Measurements from ENCODE around the gene FABP6. TPM values are rescaled to one million over a fixed set of nuclear protein-coding genes. Genes with fewer than 3 reads are reported as not detected.

FABP6 gene
- total RNA-seq, 1 donor from 2014 or later, result not detected

GRCh38 chr5:160198146-160198545 lies 31.2 kb upstream of the FABP6 start:
- Mint-ChIP-seq H3K27ac (no peak overlapping the region), H3K4me1 (ENCODE audit: low read depth) (peaks cover 3% of the 10 kb centered on the region), H3K27me3 (ENCODE audit: low read depth) (peaks cover 8% of the 10 kb centered on the region)

GRCh38 chr5:160198841-160199409 lies 30.4 kb upstream of the FABP6 start:
- H3K27ac Mint-ChIP-seq, result no peak overlapping the region

More at GRCh38 chr5:160198146-160198545, 31.2 kb upstream of the FABP6 start:
- DNase-seq (ENCODE audit: low spot score), result no peak
- Mint-ChIP-seq H3K9me3 (no peaks in the 10 kb centered on the region), H3K4me3 (ENCODE audit: low read depth) (no peak overlapping the region), H3K36me3 (ENCODE audit: low read depth) (no peaks in the 10 kb centered on the region)
- intact Hi-C loops (cut with micrococcal nuclease), result loop anchor here (2.0 kb wide), 1 partner anchor 177 kb away; no protein-coding TSS in a partner anchor

GRCh38 chr5:160199410-160199911 lies 29.8 kb upstream of the FABP6 start:
- Mint-ChIP-seq H3K36me3 (ENCODE audit: low read depth) (no peaks in the 10 kb centered on the region), H3K9me3 (no peaks in the 10 kb centered on the region), H3K27ac (no peak overlapping the region), H3K4me1 (ENCODE audit: low read depth) (peaks cover 3% of the 10 kb centered on the region), H3K4me3 (ENCODE audit: low read depth) (peak overlapping the region; percentile 66), H3K27me3 (ENCODE audit: low read depth) (peaks cover 8% of the 10 kb centered on the region)
- intact Hi-C loops (cut with micrococcal nuclease), result loop anchor here (1.0 to 2.0 kb wide), 3 partner anchors 146 to 192 kb away; no protein-coding TSS in a partner anchor
- DNase-seq (ENCODE audit: low spot score), result peak; percentile 59

More at GRCh38 chr5:160198841-160199409, 30.4 kb upstream of the FABP6 start:
- intact Hi-C loops (cut with micrococcal nuclease), result loop anchor here (1.0 to 2.0 kb wide), 3 partner anchors 146 to 192 kb away; no protein-coding TSS in a partner anchor
- Mint-ChIP-seq H3K9me3 (no peaks in the 10 kb centered on the region), H3K4me3 (ENCODE audit: low read depth) (no peak overlapping the region), H3K27me3 (ENCODE audit: low read depth) (peaks cover 8% of the 10 kb centered on the region), H3K4me1 (ENCODE audit: low read depth) (peaks cover 3% of the 10 kb centered on the region), H3K36me3 (ENCODE audit: low read depth) (no peaks in the 10 kb centered on the region)
- no peak for DNase-seq (ENCODE audit: low spot score)

- H3K4me3 Mint-ChIP-seq (ENCODE audit: low read depth), result no peak overlapping the region
- no peaks in the 10 kb centered on the region for H3K36me3 Mint-ChIP-seq (ENCODE audit: low read depth)
- no peak for DNase-seq (ENCODE audit: low spot score)
- intact Hi-C loops (cut with micrococcal nuclease), result no loop called here
- no peaks in the 10 kb centered on the region for H3K9me3 Mint-ChIP-seq
- no peak overlapping the region for H3K27ac Mint-ChIP-seq
- H3K27me3 Mint-ChIP-seq (ENCODE audit: low read depth), result no peaks in the 10 kb centered on the region
- peaks cover 2% of the 10 kb centered on the region for H3K4me1 Mint-ChIP-seq (ENCODE audit: low read depth)
Measured at GRCh38 chr5:160207061-160207460, 22.2 kb upstream of the FABP6 start.

GRCh38 chr5:160209917-160210316 lies 19.4 kb upstream of the FABP6 start:
- Mint-ChIP-seq H3K27ac (no peak overlapping the region), H3K36me3 (ENCODE audit: low read depth) (no peaks in the 10 kb centered on the region), H3K27me3 (ENCODE audit: low read depth) (no peaks in the 10 kb centered on the region), H3K9me3 (no peaks in the 10 kb centered on the region), H3K4me3 (ENCODE audit: low read depth) (no peak overlapping the region), H3K4me1 (ENCODE audit: low read depth) (peaks cover 2% of the 10 kb centered on the region)
- intact Hi-C loops (cut with micrococcal nuclease), result no loop called here
- DNase-seq (ENCODE audit: low spot score), result no peak

GRCh38 chr5:160210606-160211005 lies 18.7 kb upstream of the FABP6 start:
- Mint-ChIP-seq H3K4me3 (ENCODE audit: low read depth) (no peak overlapping the region), H3K4me1 (ENCODE audit: low read depth) (no peaks in the 10 kb centered on the region), H3K9me3 (no peaks in the 10 kb centered on the region), H3K27ac (no peak overlapping the region), H3K27me3 (ENCODE audit: low read depth) (no peaks in the 10 kb centered on the region), H3K36me3 (ENCODE audit: low read depth) (no peaks in the 10 kb centered on the region)
- intact Hi-C loops (cut with micrococcal nuclease), result no loop called here
- DNase-seq (ENCODE audit: low spot score), result no peak

- H3K27ac Mint-ChIP-seq, result no peak overlapping the region
- H3K36me3 Mint-ChIP-seq (ENCODE audit: low read depth), result no peaks in the 10 kb centered on the region
- no peaks in the 10 kb centered on the region for H3K9me3 Mint-ChIP-seq
- no peaks in the 10 kb centered on the region for H3K4me1 Mint-ChIP-seq (ENCODE audit: low read depth)
- no peaks in the 10 kb centered on the region for H3K27me3 Mint-ChIP-seq (ENCODE audit: low read depth)
- intact Hi-C loops (cut with micrococcal nuclease), result no loop called here
- H3K4me3 Mint-ChIP-seq (ENCODE audit: low read depth), result no peak overlapping the region
- no peak for DNase-seq (ENCODE audit: low spot score)
Measured at GRCh38 chr5:160211352-160211751, 18.0 kb upstream of the FABP6 start.

- Mint-ChIP-seq H3K4me1 (ENCODE audit: low read depth) (no peaks in the 10 kb centered on the region), H3K27ac (no peak overlapping the region)
- intact Hi-C loops (cut with micrococcal nuclease), result no loop called here
Measured at GRCh38 chr5:160213537-160213936, 15.8 kb upstream of the FABP6 start.

GRCh38 chr5:160219356-160219755 lies 9.9 kb upstream of the FABP6 start:
- H3K27me3 Mint-ChIP-seq (ENCODE audit: low read depth), result no peaks in the 10 kb centered on the region
- no peaks in the 10 kb centered on the region for H3K4me1 Mint-ChIP-seq (ENCODE audit: low read depth)
- intact Hi-C loops (cut with micrococcal nuclease), result no loop called here
- no peak overlapping the region for H3K27ac Mint-ChIP-seq
- no peak overlapping the region for H3K4me3 Mint-ChIP-seq (ENCODE audit: low read depth)
- no peaks in the 10 kb centered on the region for H3K9me3 Mint-ChIP-seq
- no peaks in the 10 kb centered on the region for H3K36me3 Mint-ChIP-seq (ENCODE audit: low read depth)
- no peak for DNase-seq (ENCODE audit: low spot score)

More at GRCh38 chr5:160213537-160213936, 15.8 kb upstream of the FABP6 start:
- no peak overlapping the region for H3K4me3 Mint-ChIP-seq (ENCODE audit: low read depth)
- no peaks in the 10 kb centered on the region for H3K36me3 Mint-ChIP-seq (ENCODE audit: low read depth)
- no peaks in the 10 kb centered on the region for H3K27me3 Mint-ChIP-seq (ENCODE audit: low read depth)
- no peaks in the 10 kb centered on the region for H3K9me3 Mint-ChIP-seq
- DNase-seq (ENCODE audit: low spot score), result no peak

GRCh38 chr5:160221082-160221481 lies 8.2 kb upstream of the FABP6 start:
- H3K4me3 Mint-ChIP-seq (ENCODE audit: low read depth), result no peak overlapping the region
- no peak for DNase-seq (ENCODE audit: low spot score)
- intact Hi-C loops (cut with micrococcal nuclease), result no loop called here
- H3K27ac Mint-ChIP-seq, result no peak overlapping the region
- no peaks in the 10 kb centered on the region for H3K36me3 Mint-ChIP-seq (ENCODE audit: low read depth)
- H3K27me3 Mint-ChIP-seq (ENCODE audit: low read depth), result no peaks in the 10 kb centered on the region
- no peaks in the 10 kb centered on the region for H3K9me3 Mint-ChIP-seq
- no peaks in the 10 kb centered on the region for H3K4me1 Mint-ChIP-seq (ENCODE audit: low read depth)

- intact Hi-C loops (cut with micrococcal nuclease), result no loop called here
- Mint-ChIP-seq H3K36me3 (ENCODE audit: low read depth) (no peaks in the 10 kb centered on the region), H3K27me3 (ENCODE audit: low read depth) (no peaks in the 10 kb centered on the region), H3K9me3 (no peaks in the 10 kb centered on the region), H3K4me3 (ENCODE audit: low read depth) (no peak overlapping the region), H3K4me1 (ENCODE audit: low read depth) (no peaks in the 10 kb centered on the region), H3K27ac (no peak overlapping the region)
- no peak for DNase-seq (ENCODE audit: low spot score)
Measured at GRCh38 chr5:160227012-160227411, 2.3 kb upstream of the FABP6 start.

- Mint-ChIP-seq H3K4me3 (ENCODE audit: low read depth) (no peak overlapping the region), H3K36me3 (ENCODE audit: low read depth) (no peaks in the 10 kb centered on the region), H3K9me3 (no peaks in the 10 kb centered on the region), H3K27me3 (ENCODE audit: low read depth) (no peaks in the 10 kb centered on the region), H3K4me1 (ENCODE audit: low read depth) (no peaks in the 10 kb centered on the region), H3K27ac (no peak overlapping the region)
- DNase-seq (ENCODE audit: low spot score), result no peak
- intact Hi-C loops (cut with micrococcal nuclease), result no loop called here
Measured at GRCh38 chr5:160230686-160231527, 1.6 kb downstream of the FABP6 start.

- no peak for DNase-seq (ENCODE audit: low spot score)
- intact Hi-C loops (cut with micrococcal nuclease), result no loop called here
- H3K27me3 Mint-ChIP-seq (ENCODE audit: low read depth), result no peaks in the 10 kb centered on the region
- no peaks in the 10 kb centered on the region for H3K36me3 Mint-ChIP-seq (ENCODE audit: low read depth)
- no peak overlapping the region for H3K4me3 Mint-ChIP-seq (ENCODE audit: low read depth)
- H3K27ac Mint-ChIP-seq, result no peak overlapping the region
- H3K9me3 Mint-ChIP-seq, result no peaks in the 10 kb centered on the region
- H3K4me1 Mint-ChIP-seq (ENCODE audit: low read depth), result no peaks in the 10 kb centered on the region
Measured at GRCh38 chr5:160231783-160232342, 2.6 kb downstream of the FABP6 start.
